Activated effector memory CD4-positive, alpha-beta T cell treated with Interleukin-2 at 50 U/mL for 16 hours (primary cell): ENCODE measurements around the gene FBXO42.

Experiments used
- DNase-seq: peaks from one replicate; pipeline ENCODE4 v3.0.0-alpha.2; 2020

Gene FBXO42

GRCh38 chr1:16321176-16321867 is 31.0 kb downstream of the FBXO42 start:
- DNase-seq: no peak

GRCh38 chr1:16318555-16318954 is 33.7 kb downstream of the FBXO42 start:
- DNase-seq: no peak

GRCh38 chr1:16315437-16315836 is 36.8 kb downstream of the FBXO42 start:
- no peak for DNase-seq

GRCh38 chr1:16307222-16307621 is 45.1 kb downstream of the FBXO42 start:
- DNase-seq: no peak

GRCh38 chr1:16302709-16303627 is 49.3 kb downstream of the FBXO42 start:
- DNase-seq: no peak

- DNase-seq: no peak
Observed at GRCh38 chr1:16300436-16300835, 51.8 kb downstream of the FBXO42 start.

GRCh38 chr1:16298653-16299052 is 53.6 kb downstream of the FBXO42 start:
- no peak for DNase-seq

- no peak for DNase-seq
Observed at GRCh38 chr1:16296643-16297042, 55.6 kb downstream of the FBXO42 start.

GRCh38 chr1:16294219-16295212 is 57.8 kb downstream of the FBXO42 start:
- DNase-seq: no peak

- DNase-seq: no peak
Observed at GRCh38 chr1:16293538-16293937, 58.7 kb downstream of the FBXO42 start.

GRCh38 chr1:16292739-16293138 is 59.5 kb downstream of the FBXO42 start:
- DNase-seq: no peak

GRCh38 chr1:16289959-16290358 is 62.3 kb downstream of the FBXO42 start:
- no peak for DNase-seq

- no peak for DNase-seq
Observed at GRCh38 chr1:16286122-16286521, 66.2 kb downstream of the FBXO42 start.

- DNase-seq: no peak
Observed at GRCh38 chr1:16281765-16282164, 70.5 kb downstream of the FBXO42 start.

GRCh38 chr1:16279186-16279585 is 73.1 kb downstream of the FBXO42 start:
- DNase-seq: no peak

- DNase-seq: no peak
Observed at GRCh38 chr1:16276302-16277030, 75.8 kb downstream of the FBXO42 start.

GRCh38 chr1:16275591-16275990 is 76.7 kb downstream of the FBXO42 start:
- no peak for DNase-seq

GRCh38 chr1:16267690-16268180 is 84.5 kb downstream of the FBXO42 start:
- DNase-seq: no peak

- DNase-seq: no peak
Observed at GRCh38 chr1:16266411-16267118, 85.7 kb downstream of the FBXO42 start.

- no peak for DNase-seq
Observed at GRCh38 chr1:16262067-16262466, 90.2 kb downstream of the FBXO42 start.

GRCh38 chr1:16260814-16261213 is 91.5 kb downstream of the FBXO42 start:
- DNase-seq: no peak
